Muscle of leg (tissue), 16 donors: ENCODE data around the gene MAP2K2. TPM values are rescaled to one million over a fixed set of nuclear protein-coding genes. Genes with fewer than 3 reads are reported as not detected.
A peak's percentile ranks its signal among the peaks of the same experiment; 100 is the strongest.
"Not testable (repeated sequence)": the region's sequence is repeated elsewhere in the genome, so short reads cannot be mapped to it uniquely, and the experiment has no call there.

Experiments
- DNase-seq: peaks from one replicate; pipeline ENCODE4 v3.0.0; 2013
- H3K27ac ChIP-seq: one replicate; pipeline ENCODE4 v1.5.1; 2013; ENCODE audit warnings: mild to moderate bottlenecking, low read length, control low read depth
- H3K27me3 ChIP-seq: one replicate; pipeline ENCODE4 v1.6.1; 2013; ENCODE audit warnings: low read length; ENCODE audit not compliant: control insufficient read depth, insufficient read depth
- H3K36me3 ChIP-seq: one replicate; pipeline ENCODE4 v1.6.1; 2013; ENCODE audit warnings: low read length; ENCODE audit not compliant: control insufficient read depth, insufficient read depth
- H3K4me1 ChIP-seq: one replicate; pipeline ENCODE4 v1.6.1; 2013; ENCODE audit warnings: low read length; ENCODE audit not compliant: control insufficient read depth, insufficient read depth
- H3K4me3 ChIP-seq: one replicate; pipeline ENCODE4 v1.5.1; 2013; ENCODE audit warnings: low read length, control low read depth
- H3K9me3 ChIP-seq: replicated peaks from 2 replicates; pipeline ENCODE4 v1.6.1; 2013; ENCODE audit warnings: low read depth, low read length; ENCODE audit not compliant: control insufficient read depth
- WGBS: methylation state at CpG from one replicate; pipeline ENCODE4 v1.1.5; 2013; ENCODE audit warnings: missing lambda C conversion rate; ENCODE audit not compliant: insufficient coverage; 5-methylcytosine and 5-hydroxymethylcytosine counted together
- long read RNA-seq, 11 donors: transcript quantifications; one replicate each; lab custom pipeline, GENCODE V29; 2026
- polyA plus RNA-seq, 8 donors: library from polyadenylated mRNA; unstranded; fragments of 120-200 nt; gene quantifications; one replicate each; pipeline versions ENCODE4 v1.2.1 to v1.2.3, GENCODE V29; 2013; ENCODE audit warnings: inconsistent platforms in 1 of 8, low replicate concordance in 1 of 8; ENCODE audit not compliant: insufficient read length in 8 of 8, insufficient read depth in 1 of 8
- total RNA-seq: library from RNA; stranded (reverse); fragments of 120-200 nt; gene quantifications from one replicate; pipeline ENCODE4 v1.2.4, GENCODE V29; 2013

MAP2K2 gene
- total RNA-seq (97.0 TPM), polyA plus RNA-seq (100 to 1,000 TPM; 104 to 137 (median 118) TPM)
- long read RNA-seq, donor 1, transcript MAP2K2-201 (11 exons, 1,734 nt), result major isoform, 19 of 20 reads
- long read RNA-seq, donor 1, partial matches to known transcripts, result 0 of 20 reads
- long read RNA-seq, donor 1, other reads (novel, unspliced or antisense), result 0 of 20 reads
- long read RNA-seq, donor 2, partial matches to known transcripts, result 0 of 2 reads
- long read RNA-seq, donor 2, other reads (novel, unspliced or antisense), result 0 of 2 reads
- long read RNA-seq, donor 3, transcript MAP2K2-201 (11 exons, 1,734 nt), result major isoform, 39 of 39 reads
- long read RNA-seq, donor 3, partial matches to known transcripts, result 0 of 39 reads
- long read RNA-seq, donor 3, other reads (novel, unspliced or antisense), result 0 of 39 reads
- long read RNA-seq, donor 4, transcript MAP2K2-201 (11 exons, 1,734 nt), result major isoform, 24 of 32 reads
- long read RNA-seq, donor 4, partial matches to known transcripts, result 7 of 32 reads
- long read RNA-seq, donor 4, other reads (novel, unspliced or antisense), result 0 of 32 reads
- long read RNA-seq, donor 5, transcript MAP2K2-201 (11 exons, 1,734 nt), result major isoform, 81 of 102 reads
- long read RNA-seq, donor 5, partial matches to known transcripts, result 15 of 102 reads
- long read RNA-seq, donor 5, other reads (novel, unspliced or antisense), result 5 of 102 reads
- long read RNA-seq, donor 6, transcript MAP2K2-201 (11 exons, 1,734 nt), result major isoform, 62 of 73 reads
- long read RNA-seq, donor 6, partial matches to known transcripts, result 10 of 73 reads
- long read RNA-seq, donor 6, other reads (novel, unspliced or antisense), result 0 of 73 reads
- long read RNA-seq, donor 7, transcript MAP2K2-201 (11 exons, 1,734 nt), result major isoform, 40 of 55 reads
- long read RNA-seq, donor 7, partial matches to known transcripts, result 13 of 55 reads
- long read RNA-seq, donor 7, other reads (novel, unspliced or antisense), result 0 of 55 reads
- long read RNA-seq, donor 8, transcript MAP2K2-201 (11 exons, 1,734 nt), result major isoform, 11 of 14 reads
- long read RNA-seq, donor 8, partial matches to known transcripts, result 0 of 14 reads
- long read RNA-seq, donor 8, other reads (novel, unspliced or antisense), result 0 of 14 reads
- long read RNA-seq, donor 9, transcript MAP2K2-201 (11 exons, 1,734 nt), result major isoform, 30 of 38 reads
- long read RNA-seq, donor 9, partial matches to known transcripts, result 7 of 38 reads
- long read RNA-seq, donor 9, other reads (novel, unspliced or antisense), result 0 of 38 reads
- long read RNA-seq, donor 10, transcript MAP2K2-201 (11 exons, 1,734 nt), result major isoform, 28 of 44 reads
- long read RNA-seq, donor 10, partial matches to known transcripts, result 10 of 44 reads
- long read RNA-seq, donor 10, other reads (novel, unspliced or antisense), result 5 of 44 reads
- long read RNA-seq, donor 11, transcript MAP2K2-201 (11 exons, 1,734 nt), result major isoform, 31 of 31 reads
- long read RNA-seq, donor 11, partial matches to known transcripts, result 0 of 31 reads
- long read RNA-seq, donor 11, other reads (novel, unspliced or antisense), result 0 of 31 reads

DNA sequence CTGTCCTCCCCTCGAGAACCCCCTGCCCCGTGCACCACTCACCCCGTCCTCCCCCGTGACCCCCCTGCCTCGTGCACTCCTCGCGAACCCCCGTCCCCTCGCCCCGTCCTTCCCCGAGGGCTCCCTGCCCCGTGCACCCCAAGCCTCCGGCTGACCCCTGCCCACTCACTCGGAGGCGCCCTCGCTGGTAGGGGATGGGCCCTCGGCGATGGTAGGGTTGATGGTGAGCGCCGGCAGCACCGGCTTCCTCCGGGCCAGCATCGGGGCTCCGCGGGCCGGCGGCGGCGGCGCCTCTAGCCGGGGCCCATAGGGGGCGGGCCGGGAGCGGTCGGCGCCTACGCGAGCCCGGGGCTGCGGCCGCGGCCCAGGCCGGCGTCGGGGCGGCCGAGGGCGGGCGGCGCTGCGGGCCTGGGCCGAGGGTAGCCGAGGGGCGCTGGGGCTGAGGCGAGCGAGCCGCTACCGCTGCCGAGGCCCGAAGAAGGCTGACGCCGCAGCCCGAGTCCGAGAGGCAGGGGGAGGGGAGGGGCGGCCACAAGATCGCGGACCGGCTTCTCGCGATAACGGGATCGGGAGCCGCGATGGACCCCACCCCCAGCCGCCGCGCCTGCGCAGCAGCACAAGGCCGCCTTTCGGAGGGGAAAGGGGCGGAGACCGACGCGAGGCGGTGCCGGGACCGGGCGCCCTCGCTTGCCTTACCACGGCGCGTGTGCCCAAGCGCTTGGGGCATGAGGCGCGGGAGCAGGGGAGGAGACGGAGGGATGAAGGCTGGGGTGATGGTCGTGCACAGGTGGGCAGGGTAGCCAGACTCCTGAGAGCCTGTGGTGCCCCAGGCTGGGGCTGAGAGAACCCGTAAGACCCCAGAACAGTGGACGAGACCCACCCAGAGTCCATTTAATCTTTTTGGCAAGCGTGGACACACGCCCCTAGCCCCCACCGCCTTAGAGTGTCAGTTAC, at the start of gene MAP2K2:
MAP2K2 (minus strand) TSS at position 508 of the 954 bp plus-strand sequence; CDS start at position 261, 247 bp downstream.
- no peaks in the 10 kb centered on the region for H3K9me3 ChIP-seq
- H3K36me3 ChIP-seq, result peaks cover 5% of the 10 kb centered on the region
- H3K4me1 ChIP-seq, result peaks cover 16% of the 10 kb centered on the region
- DNase-seq, result peak; percentile 96
- peak within 1 kb of the TSS; percentile 77 for H3K4me3 ChIP-seq
- H3K27ac ChIP-seq, result peak within 1 kb of the TSS; percentile 66
- no peaks in the 10 kb centered on the region for H3K27me3 ChIP-seq
- under 1% methylated on average over 86 of the region's 102 CpGs for WGBS

DNA sequence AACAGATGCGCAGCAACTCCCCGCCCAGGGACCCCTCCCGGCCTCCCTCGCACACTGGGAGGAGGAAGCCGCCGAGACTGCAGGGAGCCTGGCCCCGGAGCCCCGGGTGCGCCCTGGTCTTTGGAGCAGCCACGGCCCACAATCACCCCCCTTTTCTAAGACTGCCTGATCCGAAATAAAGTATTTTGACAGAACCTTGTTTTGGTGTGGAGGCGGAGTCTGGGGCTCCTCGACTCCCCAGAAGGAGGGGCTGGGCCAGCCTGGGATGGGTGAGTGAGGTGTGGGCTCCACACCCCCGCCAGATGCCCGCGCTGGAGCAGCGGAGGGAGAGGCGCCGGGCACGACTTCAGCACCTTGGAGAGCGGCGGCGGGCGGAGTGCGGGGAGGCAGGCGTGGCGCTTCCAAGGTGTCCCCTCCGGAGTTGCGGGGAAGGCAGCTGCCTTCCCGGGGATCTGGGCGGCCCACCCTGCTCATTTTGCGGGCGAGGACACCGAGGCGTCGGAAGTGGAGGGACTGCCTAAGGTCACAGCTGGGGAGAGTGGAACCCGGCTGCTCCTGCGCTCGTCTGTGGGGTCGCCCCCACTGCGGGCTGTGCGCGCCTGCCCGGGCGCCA, 49.0 kb upstream of the MAP2K2 start:
- 2% methylated on average over 38 of the region's 45 CpGs for WGBS
- H3K9me3 ChIP-seq, result no peaks in the 10 kb centered on the region
- H3K27me3 ChIP-seq, result peaks cover 7% of the 10 kb centered on the region
- H3K4me1 ChIP-seq, result peaks cover 7% of the 10 kb centered on the region
- peak; percentile 55 for DNase-seq
- H3K27ac ChIP-seq, result no peak overlapping the region
- peaks cover 12% of the 10 kb centered on the region for H3K36me3 ChIP-seq
- H3K4me3 ChIP-seq, result no peak overlapping the region

DNA sequence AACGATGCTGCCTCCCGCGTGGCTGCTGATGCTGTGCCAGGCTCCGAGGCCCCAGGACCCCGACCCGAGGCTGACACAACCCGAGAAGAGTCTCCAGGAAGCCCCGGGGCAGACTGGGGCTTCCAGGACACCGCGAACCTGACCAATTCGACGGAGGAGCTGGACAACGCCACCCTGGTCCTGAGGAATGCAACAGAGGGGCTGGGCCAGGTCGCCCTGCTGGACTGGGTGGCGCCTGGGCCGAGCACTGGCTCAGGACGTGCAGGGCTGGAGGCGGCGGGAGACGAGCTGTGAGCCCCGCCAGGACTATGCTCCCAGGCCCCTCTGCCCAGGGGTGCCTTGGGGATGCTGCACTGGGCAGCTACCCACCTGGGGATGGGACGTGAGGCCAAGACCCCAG, 47.8 kb upstream of the MAP2K2 start:
- no peak overlapping the region for H3K27ac ChIP-seq
- 62% methylated on average over 22 of the region's 22 CpGs for WGBS
- peaks cover 7% of the 10 kb centered on the region for H3K4me1 ChIP-seq
- peaks cover 12% of the 10 kb centered on the region for H3K36me3 ChIP-seq
- no peak for DNase-seq
- H3K27me3 ChIP-seq, result peaks cover 7% of the 10 kb centered on the region
- H3K4me3 ChIP-seq, result no peak overlapping the region
- no peaks in the 10 kb centered on the region for H3K9me3 ChIP-seq

DNA sequence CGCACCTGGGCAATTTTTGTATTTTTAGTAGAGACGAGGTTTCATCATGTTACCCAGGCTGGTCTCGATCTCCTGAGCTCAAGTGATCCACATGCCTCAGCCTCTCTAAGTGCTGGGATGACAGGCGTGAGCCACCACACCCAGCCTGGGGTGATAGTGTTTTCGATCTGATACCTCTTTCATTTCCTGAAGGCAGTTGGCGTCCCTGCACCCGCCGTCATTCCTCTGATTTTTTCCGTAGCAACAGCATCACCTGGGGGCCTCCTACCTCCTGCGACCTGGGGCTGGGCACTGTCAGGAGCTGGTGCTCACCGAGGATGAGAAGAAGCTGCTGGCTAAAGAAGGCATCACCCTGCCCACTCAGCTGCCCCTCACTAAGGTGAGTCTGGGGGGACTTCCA, 40.3 kb upstream of the MAP2K2 start:
- no peak for DNase-seq
- no peaks in the 10 kb centered on the region for H3K4me1 ChIP-seq
- H3K36me3 ChIP-seq, result no peaks in the 10 kb centered on the region
- H3K27ac ChIP-seq, result no peak overlapping the region
- H3K27me3 ChIP-seq, result peaks cover 4% of the 10 kb centered on the region
- no peaks in the 10 kb centered on the region for H3K9me3 ChIP-seq
- H3K4me3 ChIP-seq, result no peak overlapping the region
- 59% methylated on average over 8 of the region's 11 CpGs for WGBS

DNA sequence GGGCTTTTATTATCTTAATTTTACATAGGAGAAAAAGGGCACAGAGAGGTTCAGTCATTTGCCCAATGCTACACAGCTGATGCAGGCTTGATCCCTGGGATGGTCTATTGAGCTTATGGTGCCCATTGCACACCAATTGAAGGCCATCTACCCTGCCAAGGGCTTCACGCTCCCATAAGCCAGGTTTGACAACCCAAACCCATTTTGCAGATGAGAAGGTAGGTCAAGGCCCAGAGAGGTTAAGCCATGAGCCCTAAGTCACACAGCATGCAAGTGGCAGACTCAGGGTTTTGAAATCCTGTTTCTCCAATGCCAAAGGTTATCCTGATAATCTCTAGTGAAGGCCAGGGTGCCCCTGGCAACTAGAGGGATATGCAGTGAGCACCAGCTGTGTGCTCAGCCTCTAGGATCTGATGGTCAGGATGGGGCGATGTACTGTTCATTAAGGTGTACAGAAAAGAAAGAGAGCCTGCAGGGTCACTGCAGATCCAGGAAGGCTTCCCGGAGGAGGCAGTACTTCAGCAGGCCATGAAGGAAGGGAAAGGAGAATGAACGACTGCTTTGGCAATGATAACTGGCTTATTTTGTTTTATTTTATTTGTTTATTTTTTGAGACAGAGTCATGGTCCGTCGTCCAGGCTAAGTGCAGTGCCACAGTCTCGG, 37.6 kb upstream of the MAP2K2 start:
- 94% methylated on average over 3 of the region's 7 CpGs for WGBS
- no peak overlapping the region for H3K27ac ChIP-seq
- H3K4me1 ChIP-seq, result no peaks in the 10 kb centered on the region
- peaks cover 4% of the 10 kb centered on the region for H3K27me3 ChIP-seq
- H3K36me3 ChIP-seq, result no peaks in the 10 kb centered on the region
- H3K9me3 ChIP-seq, result no peaks in the 10 kb centered on the region
- DNase-seq, result no peak
- H3K4me3 ChIP-seq, result no peak overlapping the region

DNA sequence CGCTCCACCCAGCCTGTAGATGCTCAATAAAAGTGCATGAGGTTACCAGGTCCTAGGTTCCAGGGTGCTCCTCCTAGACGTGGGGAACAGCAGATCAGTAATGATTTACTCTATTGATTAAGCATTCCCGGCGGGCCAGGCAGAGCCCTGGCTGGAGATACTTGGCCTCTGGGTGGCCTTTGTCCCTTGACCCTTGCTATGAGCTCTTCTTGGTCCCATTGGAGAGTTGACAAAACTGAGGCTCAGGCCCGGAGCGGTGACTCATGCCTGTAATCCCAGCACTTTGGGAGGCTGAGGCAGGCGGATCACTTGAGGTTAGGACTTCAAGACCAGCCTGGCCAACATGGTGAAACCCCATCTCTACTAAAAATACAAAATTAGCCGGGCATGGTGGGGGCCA, 34.0 kb upstream of the MAP2K2 start:
- WGBS, result 72% methylated on average over 8 of the region's 8 CpGs
- not testable (repeated sequence) for DNase-seq, H3K9me3 ChIP-seq, H3K4me3 ChIP-seq, H3K27ac ChIP-seq, H3K4me1 ChIP-seq, H3K36me3 ChIP-seq
- H3K27me3 ChIP-seq, result peaks cover 10% of the 10 kb centered on the region

DNA sequence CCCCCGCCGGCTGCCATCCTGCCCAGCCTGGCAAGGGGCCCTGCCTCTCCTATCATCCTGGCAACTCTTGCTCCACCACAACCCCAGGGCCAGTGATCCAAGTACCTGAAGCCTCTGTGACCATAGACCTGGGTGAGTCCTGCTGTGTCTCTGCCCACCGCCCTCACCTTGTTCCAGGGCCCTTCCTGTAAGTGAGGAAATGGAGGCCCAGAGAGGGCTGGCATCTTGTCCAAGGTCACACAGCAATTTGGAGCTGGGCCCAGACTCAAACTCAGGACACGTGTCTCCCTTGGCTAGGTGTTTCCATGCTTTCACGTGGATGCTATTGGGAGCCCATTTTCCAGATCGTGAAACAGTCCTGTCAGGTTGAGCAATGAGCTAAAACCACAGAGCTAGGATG, 33.2 kb upstream of the MAP2K2 start:
- H3K4me1 ChIP-seq, result no peaks in the 10 kb centered on the region
- no peak for DNase-seq
- H3K4me3 ChIP-seq, result no peak overlapping the region
- 79% methylated on average over 4 of the region's 6 CpGs for WGBS
- peaks cover 13% of the 10 kb centered on the region for H3K27me3 ChIP-seq
- no peaks in the 10 kb centered on the region for H3K9me3 ChIP-seq
- no peaks in the 10 kb centered on the region for H3K36me3 ChIP-seq
- H3K27ac ChIP-seq, result no peak overlapping the region

DNA sequence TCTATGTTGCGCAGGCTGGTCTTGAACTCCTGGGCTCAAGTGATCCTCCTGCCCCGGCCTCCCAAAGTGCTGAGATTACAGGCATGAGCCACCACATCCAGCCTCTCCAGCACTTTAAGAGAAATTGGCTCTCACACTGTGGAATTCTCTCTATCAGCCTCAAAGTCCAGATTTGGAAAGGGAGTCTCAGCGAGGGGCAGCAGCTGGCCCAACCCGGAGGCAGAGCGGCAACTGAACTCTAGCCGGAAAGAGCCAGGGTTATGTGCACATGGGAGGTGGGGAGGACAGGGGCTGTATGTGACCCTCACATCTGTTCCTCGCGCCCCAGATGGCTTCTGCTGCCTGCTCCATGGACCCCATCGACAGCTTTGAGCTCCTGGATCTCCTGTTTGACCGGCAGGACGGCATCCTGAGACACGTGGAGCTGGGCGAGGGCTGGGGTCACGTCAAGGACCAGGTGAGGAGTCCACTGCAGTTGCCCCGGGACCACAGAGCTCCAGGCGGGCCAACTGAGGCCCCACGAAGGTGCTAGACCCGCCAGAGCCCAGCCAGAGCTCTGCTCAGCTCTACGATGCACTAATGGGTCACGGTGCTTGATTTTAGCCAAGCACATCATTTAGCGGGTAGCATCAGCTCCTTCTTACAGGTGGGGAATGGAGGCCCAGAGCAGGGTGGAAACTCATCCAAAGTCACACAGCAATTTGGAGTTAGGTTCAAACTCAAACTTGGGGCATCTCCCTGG, 30.8 kb upstream of the MAP2K2 start:
- no peaks in the 10 kb centered on the region for H3K4me1 ChIP-seq
- H3K27ac ChIP-seq, result no peak overlapping the region
- 71% methylated on average over 18 of the region's 21 CpGs for WGBS
- no peaks in the 10 kb centered on the region for H3K9me3 ChIP-seq
- no peaks in the 10 kb centered on the region for H3K36me3 ChIP-seq
- DNase-seq, result no peak
- H3K4me3 ChIP-seq, result no peak overlapping the region
- peaks cover 15% of the 10 kb centered on the region for H3K27me3 ChIP-seq
